IMR-90 (cell line): ENCODE measurements around the gene NIPBL. TPM values are rescaled to one million over a fixed set of nuclear protein-coding genes. Genes with fewer than 3 reads are reported as not detected.

Source experiments
- ATAC-seq: fragments of 200-7000 bp; cut with Tn5 transposase; 2 replicates; pipeline ENCODE4 v1.9.1; 2020; ENCODE audit warnings: low read depth, mild to moderate bottlenecking, moderate library complexity
- BruUV-seq: library from RNA; stranded (reverse); fragments of 400-500 nt; replicated peaks from 2 replicates; lab custom pipeline; 2021; lab: Mats Ljungman, UMichigan
- CTCF ChIA-PET: fragments of 300-600 bp; formaldehyde crosslinking; extraction: SDS; loops from one replicate; lab custom pipeline; 2021; ENCODE audit warnings: antibody characterized with exemption; lab: Yijun Ruan, JAX
- POLR2A ChIA-PET: fragments of 300-600 bp; sonication (Branson Sonifier 250); formaldehyde crosslinking; loops from one replicate; lab custom pipeline; 2022; ENCODE audit warnings: antibody characterized with exemption; ENCODE audit not compliant: unreplicated experiment; lab: Charles Lee
- DNase-seq: peaks from one replicate; pipeline ENCODE4 v3.0.0; 2013
- H2AFZ ChIP-seq: replicated peaks from 2 replicates; pipeline ENCODE3; 2013; ENCODE audit warnings: low read length, mild to moderate bottlenecking; ENCODE audit not compliant: poor library complexity
- H2AK5ac ChIP-seq: 2 replicates; pipeline ENCODE4 v1.6.1; 2013; ENCODE audit warnings: low read depth, low read length, inconsistent platforms
- H2AK9ac ChIP-seq: replicated peaks from 2 replicates; pipeline ENCODE3; 2013; ENCODE audit warnings: mild to moderate bottlenecking, low read depth, low read length, moderate library complexity; ENCODE audit not compliant: poor library complexity
- H2BK120ac ChIP-seq: 2 replicates; pipeline ENCODE4 v1.6.1; 2013; ENCODE audit warnings: low read depth, low read length, inconsistent platforms
- H2BK15ac ChIP-seq: 3 replicates; pipeline ENCODE4 v1.6.1; 2013; ENCODE audit warnings: low read depth, low read length, inconsistent platforms
- H2BK20ac ChIP-seq: 2 replicates; pipeline ENCODE4 v1.6.1; 2013; ENCODE audit warnings: low read depth, mild to moderate bottlenecking, inconsistent platforms, low read length, moderate library complexity
- H2BK5ac ChIP-seq: 2 replicates; pipeline ENCODE4 v1.6.1; 2013; ENCODE audit warnings: mild to moderate bottlenecking, low read depth, low read length, inconsistent platforms; ENCODE audit not compliant: poor library complexity, severe bottlenecking
- H3K14ac ChIP-seq: replicated peaks from 2 replicates; pipeline ENCODE4 v1.6.1; 2013; ENCODE audit warnings: low read depth, low read length, inconsistent platforms
- H3K18ac ChIP-seq: 2 replicates; pipeline ENCODE4 v1.6.1; 2013; ENCODE audit warnings: low read depth, low read length, control low read depth
- H3K23ac ChIP-seq: 2 replicates; pipeline ENCODE4 v1.6.1; 2013; ENCODE audit warnings: low read depth, low read length, inconsistent platforms
- H3K27ac ChIP-seq: 2 replicates; pipeline ENCODE4 v1.5.1; 2013; ENCODE audit warnings: mild to moderate bottlenecking, control low read depth, low read length; ENCODE audit not compliant: insufficient read depth
- H3K27me3 ChIP-seq: 2 replicates; pipeline ENCODE4 v1.6.1; 2013; ENCODE audit warnings: low read length; ENCODE audit not compliant: control insufficient read depth, insufficient read depth
- H3K36me3 ChIP-seq: 2 replicates; pipeline ENCODE4 v1.6.1; 2013; ENCODE audit warnings: low read length, mixed read lengths; ENCODE audit not compliant: control insufficient read depth, insufficient read depth
- H3K4ac ChIP-seq: 2 replicates; pipeline ENCODE4 v1.6.1; 2013; ENCODE audit warnings: low read depth, low read length, inconsistent platforms
- H3K4me1 ChIP-seq: 2 replicates; pipeline ENCODE4 v1.6.1; 2013; ENCODE audit warnings: low read length, mixed read lengths; ENCODE audit not compliant: control insufficient read depth, insufficient read depth
- H3K4me2 ChIP-seq: 2 replicates; pipeline ENCODE4 v1.6.1; 2013; ENCODE audit warnings: low read depth, mild to moderate bottlenecking, control low read depth, low read length, moderate library complexity
- H3K4me3 ChIP-seq: 2 replicates; pipeline ENCODE4 v1.5.1; 2013; ENCODE audit warnings: low read depth, mild to moderate bottlenecking, control low read depth, low read length, moderate library complexity; ENCODE audit not compliant: insufficient read depth
- H3K56ac ChIP-seq: 2 replicates; pipeline ENCODE4 v1.6.1; 2013; ENCODE audit warnings: low read length, inconsistent platforms; ENCODE audit not compliant: insufficient read depth; ENCODE audit errors: extremely low read depth
- H3K79me1 ChIP-seq, 2 experiments: 2 replicates each; pipeline ENCODE4 v1.6.1; 2013; ENCODE audit warnings: low read length in 2 of 2, inconsistent platforms in 1 of 2, low read depth in 1 of 2
- H3K9ac ChIP-seq: 2 replicates; pipeline ENCODE4 v1.6.1; 2013; ENCODE audit warnings: low read depth, low read length, control low read depth
- H3K9me1 ChIP-seq: 2 replicates; pipeline ENCODE4 v1.6.1; 2013; ENCODE audit warnings: low read length, inconsistent platforms; ENCODE audit not compliant: insufficient read depth
- H3K9me3 ChIP-seq: 2 replicates; pipeline ENCODE4 v1.6.1; 2013; ENCODE audit warnings: low read length; ENCODE audit not compliant: control insufficient read depth, insufficient read depth
- H4K20me1 ChIP-seq: 2 replicates; pipeline ENCODE4 v1.6.1; 2013; ENCODE audit warnings: low read length, inconsistent platforms; ENCODE audit not compliant: insufficient read depth
- H4K5ac ChIP-seq: 2 replicates; pipeline ENCODE4 v1.6.1; 2013; ENCODE audit warnings: mild to moderate bottlenecking, low read depth, low read length, control low read depth
- H4K8ac ChIP-seq, 2 experiments: 2 replicates each; pipeline ENCODE4 v1.6.1; 2013; ENCODE audit warnings: low read depth in 2 of 2, low read length in 2 of 2, control low read depth in 1 of 2, inconsistent platforms in 1 of 2
- H4K91ac ChIP-seq: 2 replicates; pipeline ENCODE4 v1.6.1; 2013; ENCODE audit warnings: low read depth, low read length, inconsistent platforms; ENCODE audit not compliant: insufficient read depth
- BHLHE40 ChIP-seq: fragments of 150-350 bp; IDR thresholded peaks from 2 replicates; pipeline ENCODE4 v1.6.1; 2016; ENCODE audit warnings: mild to moderate bottlenecking, low read depth, low read length
- CEBPB ChIP-seq: IDR thresholded peaks from 2 replicates; pipeline ENCODE4 v1.6.1; 2012; ENCODE audit warnings: low read depth, low read length, improper control_type of control experiment
- FOS ChIP-seq: fragments of 150-350 bp; IDR thresholded peaks from 2 replicates; pipeline ENCODE4 v1.6.1; 2016; ENCODE audit warnings: low read depth, low read length
- MAFK ChIP-seq: IDR thresholded peaks from 2 replicates; pipeline ENCODE4 v1.6.1; 2012; ENCODE audit warnings: low read depth, low read length, improper control_type of control experiment
- MAZ ChIP-seq: IDR thresholded peaks from 2 replicates; pipeline ENCODE4 v1.6.1; 2012; ENCODE audit warnings: low read depth, mild to moderate bottlenecking, low read length, improper control_type of control experiment, moderate library complexity, borderline replicate concordance
- MXI1 ChIP-seq: IDR thresholded peaks from 2 replicates; pipeline ENCODE4 v1.6.1; 2012; ENCODE audit warnings: low read depth, mild to moderate bottlenecking, low read length, moderate library complexity, borderline replicate concordance
- RAD21 ChIP-seq: IDR thresholded peaks from 2 replicates; pipeline ENCODE4 v1.6.1; 2012; ENCODE audit warnings: low read length, improper control_type of control experiment
- RCOR1 ChIP-seq: IDR thresholded peaks from 2 replicates; pipeline ENCODE4 v1.6.1; 2012; ENCODE audit warnings: mild to moderate bottlenecking, low read length, improper control_type of control experiment; ENCODE audit not compliant: insufficient replicate concordance
- RFX5 ChIP-seq: IDR thresholded peaks from 2 replicates; pipeline ENCODE4 v1.8.0; 2012; ENCODE audit warnings: low read depth, mild to moderate bottlenecking, low read length, moderate library complexity
- SMC3 ChIP-seq: fragments of 150-350 bp; IDR thresholded peaks from 2 replicates; pipeline ENCODE4 v1.6.1; 2016; ENCODE audit warnings: low read depth, mild to moderate bottlenecking, antibody characterized with exemption, low read length, moderate library complexity
- WGBS, 2 experiments: methylation state at CpG; one replicate each; pipeline versions ENCODE4 v1.1.5 to v1.1.7; 2013; ENCODE audit warnings: missing lambda C conversion rate in 2 of 2; ENCODE audit not compliant: insufficient read length in 1 of 2; ENCODE audit errors: extremely low coverage in 2 of 2; 5-methylcytosine and 5-hydroxymethylcytosine counted together
- dilution Hi-C: fragments of 300-500 bp; cut with HindIII; formaldehyde crosslinking; loops from one replicate; pipeline ENCODE4 v1.14.3; 2018; ENCODE audit warnings: low sequenced_read_pairs; ENCODE audit not compliant: unreplicated experiment
- in situ Hi-C: fragments of 300-500 bp; cut with MboI; formaldehyde crosslinking; loops from 3 replicates; pipeline ENCODE4 v1.14.3; 2019; ENCODE audit warnings: low sequenced_read_pairs, inconsistent platforms, mixed read lengths
- intact Hi-C: fragments of 100-400 bp; cut with micrococcal nuclease; formaldehyde crosslinking; loops from 2 replicates; pipeline ENCODE4 v1.10.0; 2022
- polyA plus RNA-seq, 3 experiments: library from polyadenylated mRNA; depleted of rRNA; stranded (reverse); fragments of >200 nt; gene quantifications; 2 replicates each; pipeline ENCODE4 v1.2.3, GENCODE V29; 2012; ENCODE audit warnings: low replicate concordance in 1 of 3
- total RNA-seq: library from RNA; depleted of rRNA; stranded (reverse); fragments of >200 nt; gene quantifications from 2 replicates; pipeline ENCODE4 v1.2.3, GENCODE V29; 2012
- TF ChIP-seq, protein P1 (sequence below): conservative IDR thresholded peaks from 2 replicates; pipeline ENCODE4 v1.5.1; 2012; ENCODE audit warnings: mild to moderate bottlenecking, low read depth, low read length, improper control_type of control experiment

Gene NIPBL
- total and polyA plus RNA-seq, 2 of the 4 experiments (the other 2 are of a cell fraction), result 8.4 to 46.4 TPM

DNA sequence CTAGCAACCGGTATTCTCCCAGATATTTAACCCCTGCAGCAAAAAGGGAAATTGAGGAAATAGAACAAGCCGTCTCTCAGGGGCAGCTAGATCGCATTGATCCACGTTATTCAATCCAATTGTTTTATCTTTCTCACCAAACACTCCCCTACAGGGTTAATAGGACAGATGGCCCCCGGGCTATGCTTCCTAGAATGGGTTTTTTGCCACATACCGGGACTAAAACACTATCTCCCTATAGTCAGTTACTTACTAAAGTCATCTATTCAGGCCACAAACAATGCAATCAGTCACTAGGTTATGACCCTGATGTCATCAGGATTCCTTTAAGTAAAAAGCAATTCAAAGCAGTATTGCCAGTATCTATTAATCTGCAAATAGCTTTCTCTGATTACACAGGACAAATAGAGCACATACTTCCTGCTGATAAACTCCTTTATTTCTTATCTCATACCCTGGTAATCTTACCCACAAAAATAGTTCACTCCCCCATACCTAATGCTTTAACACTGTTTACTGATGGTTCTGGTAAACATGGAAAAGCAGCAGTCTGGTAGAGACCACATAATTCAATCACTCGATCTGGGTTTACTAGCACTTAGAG lies 213.7 kb downstream of the NIPBL start:
- no peak overlapping the region for H2AFZ ChIP-seq
- in situ Hi-C loops, result no loop called here
- H2AK9ac ChIP-seq, result no peak overlapping the region
- H2BK20ac ChIP-seq, result no peak overlapping the region
- H2AK5ac ChIP-seq, result no peak overlapping the region
- no peaks in the 10 kb centered on the region; the same call in 1 of the 2 replicates for H4K20me1 ChIP-seq
- BruUV-seq, result no TSS peak
- dilution Hi-C loops, result no loop called here
- no peaks in the 10 kb centered on the region for H3K9me3 ChIP-seq
- H3K56ac ChIP-seq, result no peak overlapping the region
- H3K4ac ChIP-seq, result no peak overlapping the region
- no peak for TF ChIP-seq MAZ
- no peak for TF ChIP-seq CEBPB
- TF ChIP-seq, protein P1, sequence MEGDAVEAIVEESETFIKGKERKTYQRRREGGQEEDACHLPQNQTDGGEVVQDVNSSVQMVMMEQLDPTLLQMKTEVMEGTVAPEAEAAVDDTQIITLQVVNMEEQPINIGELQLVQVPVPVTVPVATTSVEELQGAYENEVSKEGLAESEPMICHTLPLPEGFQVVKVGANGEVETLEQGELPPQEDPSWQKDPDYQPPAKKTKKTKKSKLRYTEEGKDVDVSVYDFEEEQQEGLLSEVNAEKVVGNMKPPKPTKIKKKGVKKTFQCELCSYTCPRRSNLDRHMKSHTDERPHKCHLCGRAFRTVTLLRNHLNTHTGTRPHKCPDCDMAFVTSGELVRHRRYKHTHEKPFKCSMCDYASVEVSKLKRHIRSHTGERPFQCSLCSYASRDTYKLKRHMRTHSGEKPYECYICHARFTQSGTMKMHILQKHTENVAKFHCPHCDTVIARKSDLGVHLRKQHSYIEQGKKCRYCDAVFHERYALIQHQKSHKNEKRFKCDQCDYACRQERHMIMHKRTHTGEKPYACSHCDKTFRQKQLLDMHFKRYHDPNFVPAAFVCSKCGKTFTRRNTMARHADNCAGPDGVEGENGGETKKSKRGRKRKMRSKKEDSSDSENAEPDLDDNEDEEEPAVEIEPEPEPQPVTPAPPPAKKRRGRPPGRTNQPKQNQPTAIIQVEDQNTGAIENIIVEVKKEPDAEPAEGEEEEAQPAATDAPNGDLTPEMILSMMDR, result no peak
- TF ChIP-seq MAFK, result no peak
- no peak for TF ChIP-seq RCOR1
- no peak for TF ChIP-seq MXI1
- no peak for TF ChIP-seq RFX5
- no peak for TF ChIP-seq RAD21
- no peak for TF ChIP-seq FOS
- TF ChIP-seq SMC3, result no peak
- TF ChIP-seq BHLHE40, result no peak
- H2BK5ac ChIP-seq, result no peak overlapping the region
- no peaks in the 10 kb centered on the region for H3K27me3 ChIP-seq
- no peak overlapping the region for H2BK120ac ChIP-seq
- H3K9me1 ChIP-seq, result 0 out of 2 replicates have a peak, but pooled peaks cover 3% of the 10 kb centered on the region
- no peak overlapping the region for H3K9ac ChIP-seq
- no peak overlapping the region for H3K23ac ChIP-seq
- no peak overlapping the region for H3K4me3 ChIP-seq
- H3K14ac ChIP-seq, result no peak overlapping the region
- ATAC-seq, result no peak
- H3K4me1 ChIP-seq, result peaks cover 1% of the 10 kb centered on the region; the same call in 1 of the 2 replicates
- H2BK15ac ChIP-seq, result no peak overlapping the region
- intact Hi-C loops, result no loop called here
- no peak overlapping the region for H4K8ac ChIP-seq
- no peak overlapping the region for H3K27ac ChIP-seq
- DNase-seq, result no peak
- ChIA-PET CTCF (no interaction called here), POLR2A (no interaction called here)
- H3K4me2 ChIP-seq, result no peak overlapping the region
- H4K5ac ChIP-seq, result no peak overlapping the region
- WGBS, 2 experiments, result 43% methylated on average over 2 of the region's 7 CpGs; no CpG with 5 or more reads in 1 of the 2 experiments
- no peak overlapping the region for H4K91ac ChIP-seq
- no peak overlapping the region for H3K18ac ChIP-seq
- H3K36me3 ChIP-seq, result peaks cover 2% of the 10 kb centered on the region; the same call in 1 of the 2 replicates
- H3K79me1 ChIP-seq, result no peaks in the 10 kb centered on the region
